IPS DF 6.9 (cell line): ENCODE results near the gene TMEM17.
A peak's percentile ranks its signal among the peaks of the same experiment; 100 is the strongest.

Experiments
- DNase-seq: peaks from one replicate; pipeline ENCODE4 v3.0.0-alpha.2; 2013; ENCODE audit warnings: low read depth, low spot score
- H3K27ac ChIP-seq: one replicate; pipeline ENCODE4 v1.5.1; 2013; ENCODE audit warnings: low read length, control low read depth
- H3K27me3 ChIP-seq: 2 replicates; pipeline ENCODE4 v1.6.1; 2013; ENCODE audit warnings: mild to moderate bottlenecking, low read length; ENCODE audit not compliant: control insufficient read depth, insufficient read depth
- H3K36me3 ChIP-seq: 2 replicates; pipeline ENCODE4 v1.6.1; 2013; ENCODE audit warnings: low read length; ENCODE audit not compliant: control insufficient read depth, insufficient read depth
- H3K4me1 ChIP-seq: 2 replicates; pipeline ENCODE4 v1.6.1; 2013; ENCODE audit warnings: low read length; ENCODE audit not compliant: control insufficient read depth, insufficient read depth
- H3K4me3 ChIP-seq: 2 replicates; pipeline ENCODE4 v1.5.1; 2013; ENCODE audit warnings: mild to moderate bottlenecking, low read length
- H3K9me3 ChIP-seq: 2 replicates; pipeline ENCODE4 v1.6.1; 2013; ENCODE audit warnings: low read length, inconsistent platforms; ENCODE audit not compliant: control insufficient read depth, insufficient read depth
- WGBS: extraction: QIAGEN DNeasy Blood & Tissue Kit; methylation state at CpG from one replicate; pipeline ENCODE4 v1.1.7; 2013; ENCODE audit warnings: mixed read lengths, missing lambda C conversion rate; ENCODE audit not compliant: insufficient read length, insufficient coverage; 5-methylcytosine and 5-hydroxymethylcytosine counted together

TMEM17 gene, protein sequence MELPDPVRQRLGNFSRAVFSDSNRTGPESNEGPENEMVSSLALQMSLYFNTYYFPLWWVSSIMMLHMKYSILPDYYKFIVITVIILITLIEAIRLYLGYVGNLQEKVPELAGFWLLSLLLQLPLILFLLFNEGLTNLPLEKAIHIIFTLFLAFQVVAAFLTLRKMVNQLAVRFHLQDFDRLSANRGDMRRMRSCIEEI

DNA sequence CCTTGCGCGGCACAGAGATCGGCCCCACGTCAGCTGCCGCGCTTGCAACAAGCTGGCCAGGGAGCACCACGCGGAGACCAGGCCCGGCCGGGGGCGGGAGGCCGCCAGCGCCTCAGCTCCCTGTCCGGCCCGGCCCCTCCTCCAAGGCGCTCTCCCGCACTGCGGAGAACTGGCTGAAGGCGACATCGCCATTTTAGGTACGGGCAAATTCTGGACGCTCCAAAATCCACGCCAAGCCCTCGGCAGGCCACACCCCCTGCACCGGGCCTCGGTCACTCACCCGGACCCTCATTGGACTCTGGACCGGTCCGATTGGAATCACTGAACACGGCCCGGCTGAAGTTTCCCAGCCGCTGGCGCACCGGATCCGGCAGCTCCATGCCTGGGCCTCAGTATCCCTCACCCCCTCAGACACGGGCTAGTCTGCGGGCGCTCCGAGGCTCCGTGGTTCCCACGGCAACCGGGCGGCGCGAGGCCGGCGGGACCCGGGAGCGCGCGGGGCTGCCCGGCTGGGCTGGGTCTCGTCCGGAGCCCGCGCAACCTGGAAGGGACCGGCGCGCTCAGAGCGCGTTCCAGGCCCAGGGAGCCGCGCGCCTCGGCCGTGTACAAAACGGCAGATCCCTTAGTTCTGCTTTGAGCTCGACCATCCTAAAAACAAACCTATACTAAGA lies at the start of gene TMEM17:
Gene TMEM17 (minus strand): TSS at position 446 of the 671 bp plus-strand sequence. CDS start 66 bp downstream, at position 380.
- peak within 1 kb of the TSS; percentile 91 for H3K4me3 ChIP-seq
- no peaks in the 10 kb centered on the region for H3K9me3 ChIP-seq
- DNase-seq: peak; percentile 72
- peaks cover 2% of the 10 kb centered on the region; the same call in 1 of the 2 replicates for H3K4me1 ChIP-seq
- no peak within 1 kb of the TSS for H3K27ac ChIP-seq
- no CpG with 5 or more reads among the region's 68 CpGs for WGBS
- H3K27me3 ChIP-seq: no peaks in the 10 kb centered on the region
- no peaks in the 10 kb centered on the region for H3K36me3 ChIP-seq

- Histone ChIP-seq H3K36me3 (no peaks in the 10 kb centered on the region), H3K9me3 (no peaks in the 10 kb centered on the region; the same call in 1 of the 2 replicates), H3K27ac (no peak overlapping the region), H3K4me1 (no peaks in the 10 kb centered on the region), H3K27me3 (no peaks in the 10 kb centered on the region), H3K4me3 (no peak overlapping the region)
- no peak for DNase-seq
These were observed 48.4 kb upstream of the TMEM17 start for GRCh38 chr2:62554440-62554839.

DNA sequence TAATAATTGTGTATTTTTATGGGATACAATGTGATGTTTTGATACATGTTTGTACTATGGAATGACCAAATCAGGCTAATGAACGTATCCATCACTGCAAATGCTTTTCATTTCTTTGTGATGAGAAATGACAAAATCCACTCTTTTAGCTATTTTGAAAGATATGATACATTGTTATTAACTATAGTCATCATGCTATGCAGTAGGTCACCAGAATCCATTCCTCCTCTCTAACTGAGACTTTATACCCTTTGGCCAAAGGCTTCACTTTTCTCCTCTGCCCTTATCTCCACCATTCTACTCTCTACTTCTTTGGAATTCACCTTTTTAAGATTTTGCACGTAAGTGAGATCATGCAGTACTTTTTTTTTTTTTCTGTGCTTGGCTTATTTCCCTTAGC lies 44.5 kb upstream of the TMEM17 start:
- Histone ChIP-seq H3K4me1 (no peaks in the 10 kb centered on the region), H3K27ac (no peak overlapping the region), H3K9me3 (no peaks in the 10 kb centered on the region; the same call in 1 of the 2 replicates), H3K27me3 (no peaks in the 10 kb centered on the region), H3K4me3 (no peak overlapping the region), H3K36me3 (no peaks in the 10 kb centered on the region)
- WGBS: no CpG with 5 or more reads among the region's 2 CpGs
- no peak for DNase-seq

DNA sequence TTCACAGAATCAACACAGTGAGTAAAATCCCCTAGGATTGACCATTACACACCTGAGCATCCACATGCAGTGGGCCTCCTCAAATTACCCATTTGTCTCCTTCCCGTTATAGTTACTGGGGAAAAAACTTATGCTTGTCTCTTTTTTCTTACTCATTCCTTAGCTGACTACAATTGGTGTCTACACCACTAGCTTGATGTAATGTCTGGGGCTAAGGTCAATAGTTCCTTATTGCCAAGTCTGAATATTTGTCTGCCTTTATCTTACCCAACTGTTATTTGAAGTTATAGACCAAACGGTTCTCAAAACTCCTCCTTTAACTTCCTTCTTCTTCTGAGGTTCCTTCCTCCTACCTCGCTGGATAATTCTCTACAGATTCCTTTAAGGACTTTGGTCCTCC lies 41.9 kb upstream of the TMEM17 start:
- Histone ChIP-seq H3K4me1 (no peaks in the 10 kb centered on the region), H3K36me3 (no peaks in the 10 kb centered on the region), H3K27ac (no peak overlapping the region), H3K4me3 (no peak overlapping the region), H3K9me3 (no peaks in the 10 kb centered on the region), H3K27me3 (no peaks in the 10 kb centered on the region)
- no CpG with 5 or more reads among the region's 3 CpGs for WGBS
- no peak for DNase-seq

DNA sequence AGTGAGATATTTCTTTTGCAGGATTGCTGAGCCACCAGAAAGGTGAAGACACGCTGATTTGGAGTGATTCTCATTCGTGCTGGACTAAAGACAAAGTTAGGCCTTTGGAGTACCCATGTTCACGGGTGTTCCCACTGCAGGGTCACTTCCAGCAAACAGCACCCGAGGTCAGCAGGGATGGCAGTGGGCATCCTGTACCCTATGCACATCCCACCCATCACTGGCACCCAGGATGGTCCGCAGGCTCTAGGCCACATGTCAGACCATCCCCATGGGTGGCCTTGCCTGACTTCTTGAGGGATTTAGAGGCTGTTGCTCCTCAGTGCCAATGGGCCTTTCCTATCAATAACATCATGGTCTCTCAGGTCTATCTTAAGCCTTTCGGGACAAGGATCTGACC lies 39.3 kb upstream of the TMEM17 start:
- H3K36me3 ChIP-seq: no peaks in the 10 kb centered on the region
- DNase-seq: no peak
- no peaks in the 10 kb centered on the region for H3K27me3 ChIP-seq
- no peak overlapping the region for H3K27ac ChIP-seq
- H3K9me3 ChIP-seq: no peaks in the 10 kb centered on the region
- H3K4me3 ChIP-seq: no peak overlapping the region
- no peaks in the 10 kb centered on the region for H3K4me1 ChIP-seq
- no CpG with 5 or more reads among the region's 6 CpGs for WGBS

- no peak overlapping the region for H3K4me3 ChIP-seq
- DNase-seq: no peak
- WGBS: no CpG with 5 or more reads among the region's 5 CpGs
- no peaks in the 10 kb centered on the region for H3K4me1 ChIP-seq
- H3K27me3 ChIP-seq: no peaks in the 10 kb centered on the region
- no peaks in the 10 kb centered on the region for H3K36me3 ChIP-seq
- no peak overlapping the region for H3K27ac ChIP-seq
- H3K9me3 ChIP-seq: no peaks in the 10 kb centered on the region
These were observed 34.6 kb upstream of the TMEM17 start for GRCh38 chr2:62540408-62541168.

- Histone ChIP-seq H3K4me3 (no peak overlapping the region), H3K4me1 (no peaks in the 10 kb centered on the region), H3K27me3 (no peaks in the 10 kb centered on the region), H3K27ac (no peak overlapping the region), H3K9me3 (no peaks in the 10 kb centered on the region), H3K36me3 (no peaks in the 10 kb centered on the region)
- DNase-seq: no peak
These were observed 33.8 kb upstream of the TMEM17 start for GRCh38 chr2:62539606-62540407.

- H3K27ac ChIP-seq: no peak overlapping the region
- H3K4me1 ChIP-seq: no peaks in the 10 kb centered on the region
- no CpG with 5 or more reads among the region's 1 CpG for WGBS
- H3K4me3 ChIP-seq: no peak overlapping the region
- DNase-seq: no peak
- H3K36me3 ChIP-seq: no peaks in the 10 kb centered on the region
- no peaks in the 10 kb centered on the region for H3K9me3 ChIP-seq
- H3K27me3 ChIP-seq: no peaks in the 10 kb centered on the region
These were observed 32.8 kb upstream of the TMEM17 start for GRCh38 chr2:62538756-62539155.

- no CpG with 5 or more reads among the region's 8 CpGs for WGBS
- Histone ChIP-seq H3K4me3 (no peak overlapping the region), H3K9me3 (no peaks in the 10 kb centered on the region), H3K4me1 (no peaks in the 10 kb centered on the region), H3K36me3 (no peaks in the 10 kb centered on the region), H3K27ac (no peak overlapping the region), H3K27me3 (no peaks in the 10 kb centered on the region)
- DNase-seq: no peak
These were observed 31.8 kb upstream of the TMEM17 start for GRCh38 chr2:62537814-62538213.

GRCh38 chr2:62536873-62537547 lies 31.0 kb upstream of the TMEM17 start:
- no peaks in the 10 kb centered on the region for H3K27me3 ChIP-seq
- no CpG with 5 or more reads among the region's 7 CpGs for WGBS

More at GRCh38 chr2:62536873-62537547, 31.0 kb upstream of the TMEM17 start:
- Histone ChIP-seq H3K27ac (no peak overlapping the region), H3K9me3 (no peaks in the 10 kb centered on the region), H3K4me1 (no peaks in the 10 kb centered on the region), H3K4me3 (no peak overlapping the region), H3K36me3 (no peaks in the 10 kb centered on the region)
- no peak for DNase-seq
